K562 (cell line): Measurements from ENCODE around the gene TMEM245. TPM values are rescaled to one million over a fixed set of nuclear protein-coding genes. Genes with fewer than 3 reads are reported as not detected.
A peak's percentile ranks its signal among the peaks of the same experiment; 100 is the strongest.

Experiments used
- CBX5 ChIP-seq: IDR thresholded peaks from 2 replicates; pipeline ENCODE4 v1.6.1; 2014; ENCODE audit warnings: low read depth, borderline replicate concordance
- DACH1 ChIP-seq: fragments of 450-650 bp; IDR thresholded peaks from 2 replicates; pipeline ENCODE4 v1.6.1; 2018; ENCODE audit not compliant: partially characterized antibody
- ESRRB ChIP-seq: fragments of 250-450 bp; sonication (Bioruptor Pico); IDR thresholded peaks from 2 replicates; pipeline ENCODE4 v1.5.0; 2020; ENCODE audit warnings: mild to moderate bottlenecking, moderate library complexity, borderline replicate concordance
- ETS2 ChIP-seq: IDR thresholded peaks from 2 replicates; pipeline ENCODE4 v1.6.1; 2016; ENCODE audit warnings: borderline replicate concordance, missing genetic modification characterization, mild to moderate bottlenecking, moderate library complexity, missing compliant biosample characterization; ENCODE audit not compliant: poor library complexity, severe bottlenecking
- FOXO4 ChIP-seq: fragments of 450-650 bp; formaldehyde crosslinking; IDR thresholded peaks from 2 replicates; pipeline ENCODE4 v1.4.0; 2020; ENCODE audit warnings: mild to moderate bottlenecking, moderate library complexity
- GATAD2A ChIP-seq: fragments of 450-650 bp; IDR thresholded peaks from 2 replicates; pipeline ENCODE4 v1.6.1; 2017
- JUN ChIP-seq, 2 experiments: sonication (generic) in 1 of 2; formaldehyde crosslinking in 1 of 2; IDR thresholded peaks; 2 replicates each; pipeline versions ENCODE4 v1.6.1 to v1.8.0; 2012 to 2022; ENCODE audit warnings: borderline replicate concordance in 2 of 2, mild to moderate bottlenecking in 2 of 2, improper control_type of control experiment in 1 of 2, low read depth in 1 of 2, low read length in 1 of 2, missing genetic modification reagents in 1 of 2
- MLLT1 ChIP-seq, 2 experiments: fragments of 450-650 bp; IDR thresholded peaks; 2 replicates each; pipeline ENCODE4 v1.6.1; 2016
- NEUROD1 ChIP-seq: fragments of 150-350 bp; IDR thresholded peaks from 2 replicates; pipeline ENCODE4 v1.6.1; 2014; ENCODE audit warnings: borderline replicate concordance, low read length, low read depth; ENCODE audit not compliant: partially characterized antibody
- PKNOX1 ChIP-seq: fragments of 450-650 bp; IDR thresholded peaks from 2 replicates; pipeline ENCODE4 v1.6.1; 2016
- SUPT5H ChIP-seq: fragments of 450-650 bp; IDR thresholded peaks from 2 replicates; pipeline ENCODE4 v1.6.1; 2016
- U2AF2 ChIP-seq: fragments of 200-400 bp; formaldehyde crosslinking; optimal IDR thresholded peaks from 2 replicates; pipeline ENCODE3; 2017; ENCODE audit warnings: low read depth, mild to moderate bottlenecking, low read length
- XRCC5 ChIP-seq: fragments of 200-400 bp; formaldehyde crosslinking; IDR thresholded peaks from 2 replicates; pipeline ENCODE4 v1.6.1; 2017; ENCODE audit warnings: low read depth, mild to moderate bottlenecking, low read length
- ZNF232 ChIP-seq: sonication (generic); formaldehyde crosslinking; IDR thresholded peaks from 2 replicates; pipeline ENCODE4 v1.8.0; 2022; ENCODE audit warnings: mild to moderate bottlenecking, missing genetic modification reagents
- ZNF668 ChIP-seq: fragments of 250-450 bp; sonication (Bioruptor Pico); IDR thresholded peaks from 2 replicates; pipeline ENCODE4 v1.8.0; 2022; ENCODE audit warnings: mild to moderate bottlenecking, inconsistent platforms
- ZNF764 ChIP-seq: fragments of 250-450 bp; sonication (Bioruptor Pico); IDR thresholded peaks from 2 replicates; pipeline ENCODE4 v1.4.0; 2020; ENCODE audit warnings: low read depth, mild to moderate bottlenecking, moderate library complexity
- polyA plus RNA-seq, 8 experiments: library from polyadenylated mRNA; depleted of rRNA in 4 of 8; stranded (reverse) in 5 of 8; unstranded in 3 of 8; fragments of >200 nt; fragmentation: Nextera tagmentation in 2 of 8; fragmentation: Illumina TruSeq in 1 of 8; extraction: Ambion mirVana in 2 of 8; extraction: Trizol in 1 of 8; gene quantifications; 2 replicates each; pipeline versions ENCODE4 v1.2.1 to v1.2.3, GENCODE V29; 2011 to 2014; ENCODE audit warnings: inconsistent platforms in 1 of 8, missing spikeins in 1 of 8
- total RNA-seq, 7 experiments: library from RNA; depleted of rRNA in 6 of 7; stranded (reverse); fragments of >200 nt in 6 of 7; fragmentation: Illumina TruSeq in 2 of 7; extraction: Trizol in 2 of 7; gene quantifications; 2 replicates each; pipeline versions ENCODE4 v1.2.1 to v1.2.3, GENCODE V29; 2011 to 2021; ENCODE audit warnings: low replicate concordance in 1 of 7

TMEM245 gene
- total and polyA plus RNA-seq, 9 of the 15 experiments (the other 6 are each of a cell fraction or from before 2014, with no cell fraction given), result 8.5 to 43.2 (median 24.3) TPM

GRCh38 chr9:109012009-109012875 is 107.5 kb downstream of the TMEM245 start (continued):
- TF ChIP-seq MLLT1 (IDR thresholded peaks at IDR 0.05), result peak in 1 of 2 experiments; percentile 39; a peak in 1 of 4 replicates
- TF ChIP-seq NEUROD1, result peak; percentile 30
- TF ChIP-seq SUPT5H, result no peak
- TF ChIP-seq XRCC5, result 0 out of 2 replicates have a peak, but pooled peaks have one; percentile 20
- TF ChIP-seq DACH1, result no peak
- no peak for TF ChIP-seq U2AF2
- TF ChIP-seq FOXO4 (CRISPR knock-in tag), result no peak
- TF ChIP-seq GATAD2A, result no peak
- TF ChIP-seq ZNF232 (CRISPR knock-in tag), result no peak
- no peak for TF ChIP-seq ETS2 (tag)
- no peak for TF ChIP-seq ZNF668
- TF ChIP-seq ESRRB (CRISPR knock-in tag), result no peak
- TF ChIP-seq JUN (IDR thresholded peaks at IDR 0.05; ENCODE audit: borderline replicate concordance, low read depth, low read length), result peak; percentile 78
- TF ChIP-seq JUN (CRISPR knock-in tag; IDR thresholded peaks at IDR 0.05; ENCODE audit: borderline replicate concordance), result no peak
- TF ChIP-seq ZNF764 (CRISPR knock-in tag), result no peak
- TF ChIP-seq CBX5, result no peak
- TF ChIP-seq PKNOX1, result peak; percentile 70
